Measurements from ENCODE around the gene FCRL1. TPM values are rescaled to one million over a fixed set of nuclear protein-coding genes. Genes with fewer than 3 reads are reported as not detected.
A peak's percentile ranks its signal among the peaks of the same experiment; 100 is the strongest.

Gene FCRL1
- total RNA-seq, 2 donors from 2014 or later, result not detected

GRCh38 chr1:157775101-157775870 lies 44.6 kb downstream of the FCRL1 start:
- peaks cover 20% of the 10 kb centered on the region for H3K27me3 Mint-ChIP-seq
- H3K4me3 Mint-ChIP-seq, result no peak overlapping the region
- no peaks in the 10 kb centered on the region for H3K36me3 Mint-ChIP-seq (ENCODE audit: low read depth)
- ATAC-seq (replicated peaks), result no peak
- H3K9me3 Mint-ChIP-seq, result no peaks in the 10 kb centered on the region
- H3K27ac Mint-ChIP-seq, result no peak overlapping the region
- no peaks in the 10 kb centered on the region for H3K4me1 Mint-ChIP-seq

GRCh38 chr1:157774412-157774811 lies 45.5 kb downstream of the FCRL1 start:
- ATAC-seq (replicated peaks), result no peak
- Mint-ChIP-seq H3K4me1 (no peaks in the 10 kb centered on the region), H3K27ac (no peak overlapping the region), H3K27me3 (peaks cover 17% of the 10 kb centered on the region), H3K36me3 (ENCODE audit: low read depth) (no peaks in the 10 kb centered on the region), H3K9me3 (no peaks in the 10 kb centered on the region), H3K4me3 (no peak overlapping the region)

- Mint-ChIP-seq H3K9me3 (no peaks in the 10 kb centered on the region), H3K36me3 (ENCODE audit: low read depth) (no peaks in the 10 kb centered on the region), H3K27me3 (peaks cover 13% of the 10 kb centered on the region), H3K4me1 (no peaks in the 10 kb centered on the region), H3K4me3 (no peak overlapping the region), H3K27ac (no peak overlapping the region)
- peak; percentile 23 for ATAC-seq (replicated peaks)
Measured at GRCh38 chr1:157773493-157774350, 46.2 kb downstream of the FCRL1 start.

- ATAC-seq (replicated peaks), result no peak
- Mint-ChIP-seq H3K27ac (no peak overlapping the region), H3K36me3 (ENCODE audit: low read depth) (no peaks in the 10 kb centered on the region), H3K4me3 (no peak overlapping the region), H3K4me1 (no peaks in the 10 kb centered on the region), H3K27me3 (peaks cover 13% of the 10 kb centered on the region), H3K9me3 (no peaks in the 10 kb centered on the region)
Measured at GRCh38 chr1:157771661-157772425, 48.1 kb downstream of the FCRL1 start.

GRCh38 chr1:157770442-157771043 lies 49.4 kb downstream of the FCRL1 start:
- Mint-ChIP-seq H3K4me3 (no peak overlapping the region), H3K9me3 (no peaks in the 10 kb centered on the region), H3K4me1 (no peaks in the 10 kb centered on the region), H3K27ac (no peak overlapping the region), H3K36me3 (ENCODE audit: low read depth) (no peaks in the 10 kb centered on the region), H3K27me3 (peaks cover 13% of the 10 kb centered on the region)
- ATAC-seq (replicated peaks), result no peak

GRCh38 chr1:157766792-157767191 lies 53.1 kb downstream of the FCRL1 start:
- no peaks in the 10 kb centered on the region for H3K9me3 Mint-ChIP-seq
- H3K36me3 Mint-ChIP-seq (ENCODE audit: low read depth), result no peaks in the 10 kb centered on the region
- no peak overlapping the region for H3K4me3 Mint-ChIP-seq
- ATAC-seq (replicated peaks), result no peak
- peaks cover 13% of the 10 kb centered on the region for H3K27me3 Mint-ChIP-seq
- H3K27ac Mint-ChIP-seq, result no peak overlapping the region
- no peaks in the 10 kb centered on the region for H3K4me1 Mint-ChIP-seq

GRCh38 chr1:157758018-157758417 lies 61.9 kb downstream of the FCRL1 start:
- H3K9me3 Mint-ChIP-seq, result peaks cover 6% of the 10 kb centered on the region
- no peaks in the 10 kb centered on the region for H3K4me1 Mint-ChIP-seq
- H3K27ac Mint-ChIP-seq, result no peak overlapping the region
- H3K4me3 Mint-ChIP-seq, result no peak overlapping the region
- ATAC-seq (replicated peaks), result no peak
- H3K36me3 Mint-ChIP-seq (ENCODE audit: low read depth), result no peaks in the 10 kb centered on the region
- peaks cover 14% of the 10 kb centered on the region for H3K27me3 Mint-ChIP-seq

GRCh38 chr1:157753611-157754010 lies 66.3 kb downstream of the FCRL1 start:
- no peaks in the 10 kb centered on the region for H3K36me3 Mint-ChIP-seq (ENCODE audit: low read depth)
- no peaks in the 10 kb centered on the region for H3K9me3 Mint-ChIP-seq
- no peaks in the 10 kb centered on the region for H3K4me1 Mint-ChIP-seq
- H3K27ac Mint-ChIP-seq, result no peak overlapping the region
- no peak for ATAC-seq (replicated peaks)
- H3K27me3 Mint-ChIP-seq, result peaks cover 17% of the 10 kb centered on the region
- no peak overlapping the region for H3K4me3 Mint-ChIP-seq

GRCh38 chr1:157751283-157751682 lies 68.6 kb downstream of the FCRL1 start:
- no peaks in the 10 kb centered on the region for H3K4me1 Mint-ChIP-seq
- no peak overlapping the region for H3K27ac Mint-ChIP-seq
- no peaks in the 10 kb centered on the region for H3K9me3 Mint-ChIP-seq
- ATAC-seq (replicated peaks), result no peak
- H3K36me3 Mint-ChIP-seq (ENCODE audit: low read depth), result no peaks in the 10 kb centered on the region
- no peak overlapping the region for H3K4me3 Mint-ChIP-seq
- H3K27me3 Mint-ChIP-seq, result peaks cover 25% of the 10 kb centered on the region

- H3K27ac Mint-ChIP-seq, result no peak overlapping the region
- peaks cover 22% of the 10 kb centered on the region for H3K27me3 Mint-ChIP-seq
- H3K36me3 Mint-ChIP-seq (ENCODE audit: low read depth), result no peaks in the 10 kb centered on the region
- no peaks in the 10 kb centered on the region for H3K9me3 Mint-ChIP-seq
- no peak for ATAC-seq (replicated peaks)
- no peaks in the 10 kb centered on the region for H3K4me1 Mint-ChIP-seq
- H3K4me3 Mint-ChIP-seq, result no peak overlapping the region
Measured at GRCh38 chr1:157748262-157748817, 71.6 kb downstream of the FCRL1 start.

Other genes with a start within 250 kb of the FCRL1 start
- not detected for gene FCRL4, start 222.0 kb downstream of the FCRL1 start, total RNA-seq
- 1 to 10 TPM in 1 of 2 donors, under 1 TPM in 1; 0.41 to 1.1 TPM for gene FCRL3, start 119.4 kb downstream of the FCRL1 start, total RNA-seq
- gene FCRL2, start 43.0 kb downstream of the FCRL1 start, total RNA-seq, result not detected
- not detected for gene CD5L, start 21.7 kb upstream of the FCRL1 start, total RNA-seq
- under 1 TPM in 1 of 2 donors, not detected in 1; 0.08 TPM for gene KIRREL1, start 173.5 kb upstream of the FCRL1 start, total RNA-seq